SK-N-DZ (cell line): ENCODE results near the gene SLCO4A1.
A peak's percentile ranks its signal among the peaks of the same experiment; 100 is the strongest.
"Not testable (repeated sequence)": the region's sequence is repeated elsewhere in the genome, so short reads cannot be mapped to it uniquely, and the experiment has no call there.

Source experiments
- DNase-seq: peaks from one replicate; pipeline ENCODE4 v3.0.0-alpha.2; 2015; ENCODE audit warnings: low spot score

The SLCO4A1 gene

GRCh38 chr20:62683660-62684322, 41.5 kb downstream of the SLCO4A1 start:
- not testable (repeated sequence) for DNase-seq

DNA sequence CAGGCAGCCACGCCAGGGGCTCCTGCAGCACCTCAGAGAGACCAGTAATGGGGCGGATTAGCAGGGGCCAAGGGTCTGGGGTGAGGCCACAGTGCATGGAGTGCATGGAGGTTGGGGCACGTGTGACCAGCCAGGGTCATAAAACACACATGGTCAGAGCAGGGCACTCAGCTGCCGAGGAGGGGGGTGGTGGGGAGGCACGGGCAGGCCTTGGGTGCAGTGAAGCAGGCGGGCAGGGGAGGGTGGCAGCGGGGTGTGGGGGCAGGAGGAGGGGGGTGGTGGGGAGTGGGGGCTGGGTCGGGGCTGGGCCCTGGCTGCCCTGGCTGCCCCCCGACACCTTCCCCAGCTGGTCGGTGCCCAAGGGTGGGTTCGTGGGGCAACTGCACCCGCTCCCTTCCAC, 42.7 kb downstream of the SLCO4A1 start:
- no peak for DNase-seq

GRCh38 chr20:62685781-62686555, 43.7 kb downstream of the SLCO4A1 start:
- peak; percentile 40 for DNase-seq

- no peak for DNase-seq
These were observed 44.8 kb downstream of the SLCO4A1 start for GRCh38 chr20:62686869-62687830.

- no peak for DNase-seq
These were observed 45.8 kb downstream of the SLCO4A1 start for GRCh38 chr20:62688083-62688482.

GRCh38 chr20:62688855-62689460, 46.7 kb downstream of the SLCO4A1 start:
- DNase-seq, result no peak

DNA sequence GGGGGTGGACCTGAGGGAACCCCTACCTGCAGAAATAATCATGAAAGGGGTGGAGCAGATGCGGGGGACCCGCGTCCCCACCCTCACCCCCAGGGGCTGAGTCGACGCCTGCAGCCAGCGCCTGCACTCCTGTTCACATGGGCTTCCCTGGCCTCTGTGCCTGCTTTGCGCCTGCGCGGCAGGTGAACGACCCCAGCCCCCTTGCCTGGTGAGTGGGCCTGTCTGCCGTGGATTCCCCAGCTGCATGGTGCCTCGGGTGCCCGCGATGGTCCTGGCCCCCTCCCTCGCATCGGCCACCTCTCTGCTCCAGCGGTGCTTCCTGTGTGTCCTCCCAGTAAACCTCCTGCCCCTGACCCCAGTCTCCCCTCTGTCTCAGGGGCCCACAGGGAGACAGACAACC, 47.6 kb downstream of the SLCO4A1 start:
- DNase-seq, result no peak

DNA sequence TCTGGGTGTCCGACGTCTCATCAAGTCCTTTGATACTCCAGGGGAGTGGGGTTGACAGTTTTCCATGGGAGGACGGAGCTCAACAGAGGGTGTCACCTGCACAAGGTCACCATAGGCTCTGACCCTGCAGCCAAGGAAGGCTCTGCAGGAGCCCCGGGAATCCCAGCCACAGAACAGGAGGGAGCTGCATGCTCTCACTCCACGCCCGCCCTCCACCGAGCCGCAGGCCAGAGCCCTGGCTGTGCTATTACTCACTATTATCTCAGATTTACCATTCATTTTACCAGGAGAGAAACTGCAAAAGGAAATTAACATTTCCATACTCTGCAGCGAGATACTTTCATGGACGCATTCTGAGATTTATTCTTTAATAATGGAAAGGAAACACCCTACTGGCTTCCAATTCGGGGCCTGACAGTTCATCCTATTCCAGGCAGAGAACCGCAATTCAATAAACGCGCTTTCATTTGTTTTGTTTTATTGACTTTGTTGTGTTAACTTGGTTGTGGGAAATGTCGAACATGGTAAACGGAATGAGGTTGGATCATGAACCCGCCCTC, 48.0 kb downstream of the SLCO4A1 start:
- no peak for DNase-seq

- DNase-seq, result no peak
These were observed 49.2 kb downstream of the SLCO4A1 start for GRCh38 chr20:62691487-62691886.

GRCh38 chr20:62692176-62692575, 49.9 kb downstream of the SLCO4A1 start:
- DNase-seq, result no peak

- no peak for DNase-seq
These were observed 50.7 kb downstream of the SLCO4A1 start for GRCh38 chr20:62692801-62693523.

DNA sequence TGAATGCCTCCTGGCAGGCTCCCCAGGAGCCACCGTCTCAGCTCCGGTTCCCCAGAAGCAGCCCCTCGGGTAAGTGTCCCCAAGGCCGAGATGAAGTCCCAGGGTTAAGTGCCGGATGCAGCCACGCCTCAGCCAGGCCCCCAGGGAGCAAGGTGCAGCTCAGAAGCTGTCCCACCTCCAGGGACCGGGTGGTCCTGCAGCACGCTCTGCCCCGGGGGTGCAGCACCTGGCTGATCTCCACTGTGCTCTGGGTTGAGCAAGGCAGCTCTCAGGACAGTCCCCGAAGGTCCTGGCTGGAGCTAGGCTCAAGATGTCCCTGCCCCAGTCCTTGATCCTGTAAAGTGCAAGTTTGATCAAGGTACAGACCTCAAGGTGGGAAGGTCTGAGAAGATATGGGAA, 51.2 kb downstream of the SLCO4A1 start:
- no peak for DNase-seq

DNA sequence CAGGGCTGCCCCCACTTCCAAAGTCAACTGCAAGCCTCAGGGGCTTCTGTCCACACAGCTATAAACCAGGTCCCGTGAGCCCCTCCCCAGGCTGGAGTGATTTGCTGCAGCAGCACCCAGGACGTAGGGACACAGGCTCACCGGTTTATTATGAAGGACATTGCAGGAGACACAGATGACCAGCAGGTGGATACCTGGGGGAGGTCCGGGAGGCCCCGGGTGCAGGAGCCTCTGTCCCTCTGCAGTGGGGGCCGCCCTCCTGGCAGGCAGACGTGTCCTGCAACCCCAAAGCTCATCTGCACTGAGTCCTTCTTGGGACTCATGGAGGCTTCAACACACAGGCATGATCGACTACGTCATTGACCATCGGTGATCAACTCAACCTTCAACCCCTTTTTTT, 51.8 kb downstream of the SLCO4A1 start:
- no peak for DNase-seq

GRCh38 chr20:62694868-62695267, 52.6 kb downstream of the SLCO4A1 start:
- no peak for DNase-seq

GRCh38 chr20:62695448-62696414, 53.4 kb downstream of the SLCO4A1 start:
- no peak for DNase-seq

DNA sequence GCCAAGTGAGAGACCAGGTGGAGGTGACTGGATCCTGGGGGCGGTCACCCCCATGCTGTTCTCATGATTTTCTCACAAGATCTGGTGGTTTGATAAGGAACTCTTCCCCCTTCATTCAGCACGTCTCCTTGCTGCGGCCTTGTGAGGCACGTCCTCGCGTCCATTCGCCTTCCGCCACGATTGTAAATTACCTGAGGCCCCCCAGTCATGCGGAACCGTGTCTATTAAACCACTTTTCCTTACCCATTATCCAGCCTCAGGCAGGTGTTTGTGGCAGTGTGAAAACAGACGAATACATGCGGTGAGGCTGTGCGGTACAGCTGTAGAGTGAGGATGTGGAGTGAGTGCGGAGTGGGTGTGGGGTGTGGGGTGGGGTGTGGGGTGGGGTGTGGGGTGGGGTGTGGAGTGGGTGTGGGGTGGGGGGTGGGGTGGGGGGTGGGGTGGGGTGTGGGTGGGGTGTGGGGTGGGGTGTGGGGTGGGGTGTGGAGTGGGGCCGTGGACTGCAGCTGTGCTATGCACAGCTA, 54.2 kb downstream of the SLCO4A1 start:
- no peak for DNase-seq

DNA sequence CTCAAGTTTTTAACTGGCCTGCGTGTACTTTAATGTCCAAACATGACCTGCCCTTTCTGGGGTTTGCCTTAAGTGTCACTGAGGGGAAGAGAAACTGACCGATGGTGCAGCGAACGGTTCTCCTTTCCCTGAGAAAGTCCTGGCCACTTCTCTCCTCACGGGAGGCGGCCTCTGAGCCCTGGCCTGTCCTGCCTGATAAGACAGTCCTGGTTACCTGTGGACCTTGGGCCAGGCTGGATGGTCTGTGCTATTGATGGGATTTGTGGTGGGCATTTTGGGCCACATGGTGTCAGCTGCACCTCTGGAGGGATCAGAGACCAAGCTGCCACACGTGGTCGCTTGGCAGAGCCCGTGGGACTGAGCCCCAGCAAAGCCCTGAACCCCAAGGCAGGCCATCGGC, 54.7 kb downstream of the SLCO4A1 start:
- no peak for DNase-seq

GRCh38 chr20:62697468-62697912, 55.2 kb downstream of the SLCO4A1 start:
- no peak for DNase-seq

- no peak for DNase-seq
These were observed 55.9 kb downstream of the SLCO4A1 start for GRCh38 chr20:62698231-62698630.
